KMS-11 (cell line): Measurements from ENCODE around the gene ZMYND8.

ENCODE experiments used
- H2AFZ ChIP-seq: fragments of 200-600 bp; sonication (generic); 2 replicates; pipeline ENCODE4 v1.6.1; 2016; ENCODE audit warnings: antibody characterized with exemption, mixed run types, low read depth
- H3K27ac ChIP-seq: fragments of 200-600 bp; sonication (generic); 2 replicates; pipeline ENCODE4 v1.6.1; 2016; ENCODE audit warnings: mild to moderate bottlenecking, mixed run types
- H3K27me3 ChIP-seq: fragments of 200-600 bp; sonication (generic); 2 replicates; pipeline ENCODE4 v1.6.1; 2017; ENCODE audit warnings: mild to moderate bottlenecking, low read depth, mixed run types, moderate library complexity; ENCODE audit not compliant: insufficient read depth
- H3K36me3 ChIP-seq: fragments of 200-600 bp; sonication (generic); 2 replicates; pipeline ENCODE4 v1.6.1; 2017; ENCODE audit warnings: mild to moderate bottlenecking, mixed run types; ENCODE audit not compliant: insufficient read depth
- H3K4me1 ChIP-seq: fragments of 200-600 bp; sonication (generic); 2 replicates; pipeline ENCODE4 v1.6.1; 2016; ENCODE audit warnings: mild to moderate bottlenecking, low read depth, mixed run types; ENCODE audit not compliant: poor library complexity, severe bottlenecking
- H3K4me2 ChIP-seq: fragments of 200-600 bp; sonication (generic); 2 replicates; pipeline ENCODE4 v1.7.0; 2016; ENCODE audit warnings: mild to moderate bottlenecking, mixed run types
- H3K4me3 ChIP-seq: fragments of 200-600 bp; sonication (generic); IDR thresholded peaks from 2 replicates; pipeline ENCODE4 v1.6.1; 2017; ENCODE audit warnings: low read depth, low read length, mixed read lengths; ENCODE audit not compliant: insufficient read depth
- H3K79me2 ChIP-seq: fragments of 200-600 bp; sonication (generic); 2 replicates; pipeline ENCODE4 v1.6.1; 2016; ENCODE audit warnings: low read depth, mixed run types; ENCODE audit not compliant: insufficient read depth
- H3K9ac ChIP-seq: fragments of 200-600 bp; sonication (generic); 2 replicates; pipeline ENCODE4 v1.6.1; 2016; ENCODE audit warnings: mild to moderate bottlenecking, mixed run types
- H4K20me1 ChIP-seq: fragments of 200-600 bp; sonication (generic); 2 replicates; pipeline ENCODE4 v1.6.1; 2016; ENCODE audit warnings: mild to moderate bottlenecking, mixed run types; ENCODE audit not compliant: insufficient read depth
- TF ChIP-seq, protein P1 (sequence below): fragments of 200-600 bp; sonication (generic); conservative IDR thresholded peaks from 2 replicates; pipeline ENCODE4 v1.6.1; 2017; ENCODE audit warnings: low read depth, mild to moderate bottlenecking, antibody characterized with exemption, low read length, moderate library complexity, mixed read lengths

ZMYND8 gene

DNA sequence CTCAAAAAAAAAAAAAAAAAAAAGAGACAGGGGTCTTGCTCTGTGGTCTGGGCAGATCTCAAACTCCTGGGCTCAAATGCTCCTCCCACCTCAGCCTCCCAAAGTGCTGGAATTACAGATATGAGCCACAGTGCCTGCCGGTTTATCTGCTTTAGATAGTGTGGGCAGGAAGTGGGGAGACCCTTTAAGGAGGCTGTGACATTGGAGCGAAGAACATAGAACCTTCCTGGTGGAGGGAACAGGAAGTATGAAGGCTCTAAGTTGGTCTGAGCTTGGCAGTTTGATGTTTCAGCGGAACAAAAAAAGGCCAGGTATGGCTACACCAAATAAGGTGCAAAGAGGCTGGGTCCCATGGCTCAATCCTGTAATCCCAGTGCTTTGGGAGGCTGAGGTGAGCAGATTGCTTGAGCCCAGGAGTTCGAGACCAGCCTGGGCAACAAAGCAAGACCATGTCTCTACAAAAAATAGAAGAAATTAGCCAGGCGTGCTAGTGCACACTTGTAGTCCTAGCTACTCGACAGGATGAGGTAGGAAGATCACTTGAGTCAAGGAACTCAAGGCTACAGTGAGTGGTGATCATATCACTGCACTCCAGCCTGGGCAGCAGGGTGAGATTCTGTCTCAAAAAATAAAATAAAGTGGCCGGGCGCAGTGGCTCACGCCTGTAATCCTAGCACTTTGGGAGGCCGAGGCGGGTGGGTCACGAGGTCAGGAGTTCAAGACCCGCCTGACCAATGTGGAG is 8.7 kb upstream of the ZMYND8 start:
- Histone ChIP-seq H3K4me2 (no peak overlapping the region), H2AFZ (no peak overlapping the region), H3K9ac (no peak overlapping the region), H4K20me1 (no peaks in the 10 kb centered on the region), H3K4me1 (no peaks in the 10 kb centered on the region), H3K36me3 (no peaks in the 10 kb centered on the region), H3K79me2 (no peaks in the 10 kb centered on the region), H3K27me3 (no peaks in the 10 kb centered on the region), H3K27ac (no peak overlapping the region), H3K4me3 (no peak overlapping the region)
- TF ChIP-seq, protein P1, sequence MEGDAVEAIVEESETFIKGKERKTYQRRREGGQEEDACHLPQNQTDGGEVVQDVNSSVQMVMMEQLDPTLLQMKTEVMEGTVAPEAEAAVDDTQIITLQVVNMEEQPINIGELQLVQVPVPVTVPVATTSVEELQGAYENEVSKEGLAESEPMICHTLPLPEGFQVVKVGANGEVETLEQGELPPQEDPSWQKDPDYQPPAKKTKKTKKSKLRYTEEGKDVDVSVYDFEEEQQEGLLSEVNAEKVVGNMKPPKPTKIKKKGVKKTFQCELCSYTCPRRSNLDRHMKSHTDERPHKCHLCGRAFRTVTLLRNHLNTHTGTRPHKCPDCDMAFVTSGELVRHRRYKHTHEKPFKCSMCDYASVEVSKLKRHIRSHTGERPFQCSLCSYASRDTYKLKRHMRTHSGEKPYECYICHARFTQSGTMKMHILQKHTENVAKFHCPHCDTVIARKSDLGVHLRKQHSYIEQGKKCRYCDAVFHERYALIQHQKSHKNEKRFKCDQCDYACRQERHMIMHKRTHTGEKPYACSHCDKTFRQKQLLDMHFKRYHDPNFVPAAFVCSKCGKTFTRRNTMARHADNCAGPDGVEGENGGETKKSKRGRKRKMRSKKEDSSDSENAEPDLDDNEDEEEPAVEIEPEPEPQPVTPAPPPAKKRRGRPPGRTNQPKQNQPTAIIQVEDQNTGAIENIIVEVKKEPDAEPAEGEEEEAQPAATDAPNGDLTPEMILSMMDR: no peak

DNA sequence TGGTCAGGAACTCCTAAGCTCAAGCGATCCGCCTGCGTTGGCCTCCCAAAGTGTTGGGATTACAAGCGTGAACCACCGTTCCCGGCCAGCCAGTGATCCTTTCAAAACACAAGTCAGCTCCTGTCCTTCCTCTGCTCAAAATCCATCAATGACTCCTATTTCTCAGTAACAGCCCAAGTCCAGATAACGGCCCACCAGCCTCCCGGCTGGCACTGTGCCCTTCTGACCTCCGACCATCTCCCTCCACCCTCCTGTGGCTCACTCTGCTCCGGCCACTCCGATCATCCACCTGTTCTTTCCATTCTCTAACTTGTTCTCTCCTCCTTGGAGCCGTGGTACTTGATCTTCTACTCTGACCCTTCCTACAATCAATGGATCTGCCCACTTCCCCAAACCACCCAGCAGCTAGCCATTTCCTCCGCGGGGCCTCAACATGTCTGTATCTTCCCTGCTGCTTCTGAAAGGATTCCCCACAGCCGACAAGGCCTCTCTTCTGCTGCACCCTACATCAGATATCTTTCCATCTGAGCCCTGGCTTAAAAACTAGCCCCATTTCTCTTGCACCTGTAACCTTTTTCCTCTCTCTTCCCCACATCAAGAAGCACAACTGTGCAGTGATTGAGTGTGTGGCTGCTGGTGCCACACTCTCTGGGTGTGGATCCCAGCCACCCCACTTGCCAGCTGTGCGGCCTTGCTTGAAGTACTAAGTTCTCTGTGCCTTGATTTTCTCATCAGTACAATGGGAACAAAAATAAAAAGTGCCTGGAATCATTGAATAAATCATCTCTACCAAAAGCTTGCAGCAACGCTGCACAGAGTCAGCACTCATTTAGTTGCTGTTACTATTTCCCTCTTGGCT is 6.1 kb upstream of the ZMYND8 start:
- Histone ChIP-seq H2AFZ (no peak overlapping the region), H3K79me2 (no peaks in the 10 kb centered on the region), H3K36me3 (no peaks in the 10 kb centered on the region), H3K4me2 (no peak overlapping the region), H3K4me3 (no peak overlapping the region), H3K27ac (no peak overlapping the region), H4K20me1 (no peaks in the 10 kb centered on the region), H3K4me1 (no peaks in the 10 kb centered on the region), H3K9ac (no peak overlapping the region), H3K27me3 (no peaks in the 10 kb centered on the region)
- TF ChIP-seq, protein P1: no peak

DNA sequence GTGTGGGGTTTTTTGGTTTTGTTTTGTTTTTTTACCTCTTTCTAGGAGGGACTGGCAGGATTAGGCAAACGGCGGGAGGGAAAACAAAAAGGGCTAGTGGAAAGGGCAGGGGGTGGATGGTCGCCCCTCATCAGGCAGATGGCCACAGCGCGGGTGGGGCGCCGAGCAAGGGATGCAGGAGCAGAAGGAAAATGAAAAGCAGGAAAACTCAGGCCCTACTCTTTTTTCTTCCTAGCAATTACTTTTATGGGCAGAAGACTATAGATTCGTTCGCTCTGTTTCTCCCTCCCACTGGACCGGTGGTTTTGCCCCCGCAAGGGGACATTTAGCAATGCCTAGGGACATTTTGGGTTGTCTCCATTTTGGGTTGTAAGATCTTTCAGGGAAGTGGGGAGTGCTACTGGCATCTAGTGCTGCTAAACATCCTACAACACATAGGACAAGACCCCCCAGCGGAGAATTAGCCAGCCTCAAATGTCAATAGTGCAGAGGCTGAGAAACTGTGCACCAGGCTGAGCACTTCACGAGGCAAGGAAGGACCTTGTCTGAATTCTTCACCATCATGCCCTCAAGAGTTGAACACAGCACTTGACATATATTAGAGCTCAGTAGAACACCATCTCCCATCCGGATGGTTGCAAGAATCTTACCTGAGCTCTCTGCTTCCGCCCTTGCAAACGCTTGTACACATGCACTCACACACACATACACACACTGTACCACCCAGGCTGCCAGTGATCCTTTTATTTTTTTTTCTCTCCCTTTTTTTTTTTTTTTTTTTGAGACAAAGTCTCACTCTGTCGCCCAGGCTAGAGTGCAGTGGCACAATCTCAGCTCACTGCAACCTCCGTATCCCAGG is 4.8 kb upstream of the ZMYND8 start:
- Histone ChIP-seq H3K79me2 (no peaks in the 10 kb centered on the region; the same call in 1 of the 2 replicates), H2AFZ (no peak overlapping the region), H4K20me1 (no peaks in the 10 kb centered on the region), H3K4me2 (no peak overlapping the region), H3K27ac (no peak overlapping the region), H3K27me3 (no peaks in the 10 kb centered on the region), H3K9ac (no peak overlapping the region), H3K36me3 (no peaks in the 10 kb centered on the region), H3K4me1 (peaks cover 13% of the 10 kb centered on the region), H3K4me3 (no peak overlapping the region)
- TF ChIP-seq, protein P1: no peak

DNA sequence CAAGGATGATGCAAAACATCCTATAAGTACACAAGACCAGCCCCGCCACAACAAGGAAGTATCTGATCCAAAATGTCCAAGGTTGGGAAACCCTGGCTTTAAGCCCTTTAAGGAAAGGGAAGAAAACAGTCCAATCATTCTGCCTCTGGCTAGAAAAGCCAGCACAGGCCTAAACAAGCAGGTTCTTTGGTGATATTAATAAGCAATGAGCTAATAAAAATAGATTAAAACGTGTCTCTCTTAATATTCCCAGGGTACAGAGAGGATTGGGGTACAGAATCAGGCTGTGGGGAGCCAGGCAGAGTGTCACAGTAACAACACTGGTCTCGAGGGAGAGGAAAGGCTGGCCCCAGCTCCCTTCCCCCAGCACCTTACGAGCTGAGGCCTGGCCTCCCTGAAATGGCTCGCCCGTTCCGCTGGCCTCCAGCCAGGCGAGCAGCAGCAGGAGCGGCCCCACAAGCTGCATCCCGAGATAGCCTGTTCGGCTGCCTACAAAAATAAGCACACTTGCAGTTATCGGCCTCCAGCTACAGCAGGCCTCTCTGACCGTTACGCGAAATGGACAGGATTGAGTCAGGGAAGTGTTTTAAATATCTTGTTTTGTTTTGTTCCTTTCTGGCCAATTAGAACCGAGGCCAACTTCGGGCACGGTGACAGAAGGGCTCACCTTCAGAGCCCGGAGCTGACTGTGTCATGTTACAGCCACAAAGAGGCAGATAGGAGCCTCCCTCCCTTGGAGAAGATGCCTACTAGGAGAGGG is 4.0 kb upstream of the ZMYND8 start:
- Histone ChIP-seq H3K4me3 (no peak overlapping the region), H3K4me2 (no peak overlapping the region), H3K27ac (no peak overlapping the region), H3K27me3 (no peaks in the 10 kb centered on the region), H3K79me2 (peaks cover 6% of the 10 kb centered on the region), H2AFZ (no peak overlapping the region), H3K36me3 (no peaks in the 10 kb centered on the region), H4K20me1 (no peaks in the 10 kb centered on the region), H3K9ac (no peak overlapping the region), H3K4me1 (peaks cover 19% of the 10 kb centered on the region)
- TF ChIP-seq, protein P1: no peak
